ENCODE measurements around the gene ABCA1. TPM values are rescaled to one million over a fixed set of nuclear protein-coding genes. Genes with fewer than 3 reads are reported as not detected.

Gene ABCA1
- total and polyA plus RNA-seq, 3 donors from 2014 or later: 8.5 to 57.9 (median 42.0) TPM

DNA sequence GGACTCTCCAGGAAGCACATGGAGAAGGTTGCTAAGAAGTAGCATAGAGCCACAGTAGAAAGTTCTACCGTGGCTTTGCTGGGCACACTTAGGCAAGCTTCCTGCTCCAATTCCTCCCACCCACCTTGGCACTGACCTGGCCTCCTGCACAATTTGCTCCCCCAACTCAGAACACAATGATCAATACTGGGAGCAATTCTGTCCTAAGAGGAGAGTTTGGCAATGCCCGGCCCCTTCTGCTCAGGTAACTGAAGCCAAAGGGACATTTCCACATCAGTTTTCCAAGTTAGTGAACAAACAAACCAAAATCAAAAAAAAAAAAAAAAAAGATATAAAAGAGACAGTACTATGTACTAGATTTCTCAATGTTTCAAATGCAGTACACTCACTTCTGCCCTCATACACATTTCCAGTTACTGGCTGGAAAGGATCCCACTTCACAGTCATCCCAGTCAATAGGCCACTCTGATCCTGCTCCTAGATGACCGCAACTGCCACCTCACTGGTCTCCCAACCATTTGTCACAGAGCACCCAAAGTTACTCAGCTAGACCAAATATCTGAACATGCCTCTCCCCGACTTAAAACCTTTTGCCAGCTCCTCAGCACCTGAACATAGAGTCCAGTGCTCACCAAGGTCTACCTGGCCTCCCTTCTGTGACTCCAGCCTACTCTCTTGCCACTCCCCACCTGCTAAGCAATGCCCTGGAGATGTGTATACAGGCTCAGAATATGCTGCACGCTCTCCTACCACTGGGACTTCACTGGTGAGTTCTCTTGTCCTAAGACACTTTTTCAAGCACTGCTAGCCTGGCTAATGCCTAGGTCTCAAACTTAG is 21.3 kb downstream of the ABCA1 start:
- TF ChIP-seq POLR2A (IDR thresholded peaks at IDR 0.05) (no peak), CTCF (IDR thresholded peaks at IDR 0.05) (no peak)
- intact Hi-C loops (cut with DNase I; ENCODE audit: low total_unique reads): no loop called here
- peak; percentile 48 for DNase-seq
- H3K27me3 ChIP-seq: no peaks in the 10 kb centered on the region
- peaks cover 44% of the 10 kb centered on the region for H3K4me1 ChIP-seq
- WGBS, 2 donors: 61 to 68% methylated on average over 5 of the region's 5 CpGs
- H3K27ac ChIP-seq: no peak overlapping the region
- no peak overlapping the region for H3K4me3 ChIP-seq
- no peaks in the 10 kb centered on the region for H3K36me3 ChIP-seq (ENCODE audit: low read depth, missing control alignments)
- H3K9me3 ChIP-seq: no peaks in the 10 kb centered on the region

- intact Hi-C loops (cut with DNase I; ENCODE audit: low total_unique reads): no loop called here
- H3K27me3 ChIP-seq: no peaks in the 10 kb centered on the region
- no peak for TF ChIP-seq CTCF (IDR thresholded peaks at IDR 0.05)
- TF ChIP-seq POLR2A (IDR thresholded peaks at IDR 0.05): no peak
- no peak overlapping the region for H3K4me3 ChIP-seq
- WGBS, 2 donors: 32 to 42% methylated on average over 2 of the region's 2 CpGs
- H3K27ac ChIP-seq: peak overlapping the region in 1 of 2 donors; percentile 1
- H3K4me1 ChIP-seq: peaks cover 44% of the 10 kb centered on the region
- DNase-seq: no peak
- no peaks in the 10 kb centered on the region for H3K9me3 ChIP-seq
- no peaks in the 10 kb centered on the region for H3K36me3 ChIP-seq (ENCODE audit: low read depth, missing control alignments)
Observed at GRCh38 chr9:104905931-104906330, 22.0 kb downstream of the ABCA1 start.

- no peak overlapping the region for H3K4me3 ChIP-seq
- intact Hi-C loops (cut with DNase I; ENCODE audit: low total_unique reads): no loop called here
- no peaks in the 10 kb centered on the region for H3K27me3 ChIP-seq
- H3K36me3 ChIP-seq (ENCODE audit: low read depth, missing control alignments): no peaks in the 10 kb centered on the region
- H3K4me1 ChIP-seq: peaks cover 41% of the 10 kb centered on the region
- no peaks in the 10 kb centered on the region for H3K9me3 ChIP-seq
- 65 to 81% methylated on average over 4 of the region's 4 CpGs for WGBS, 2 donors
- H3K27ac ChIP-seq: peak overlapping the region in 1 of 2 donors; percentile 1
- no peak for DNase-seq
- TF ChIP-seq CTCF (IDR thresholded peaks at IDR 0.05) (no peak), POLR2A (IDR thresholded peaks at IDR 0.05) (no peak)
Observed at GRCh38 chr9:104905153-104905901, 22.6 kb downstream of the ABCA1 start.

DNA sequence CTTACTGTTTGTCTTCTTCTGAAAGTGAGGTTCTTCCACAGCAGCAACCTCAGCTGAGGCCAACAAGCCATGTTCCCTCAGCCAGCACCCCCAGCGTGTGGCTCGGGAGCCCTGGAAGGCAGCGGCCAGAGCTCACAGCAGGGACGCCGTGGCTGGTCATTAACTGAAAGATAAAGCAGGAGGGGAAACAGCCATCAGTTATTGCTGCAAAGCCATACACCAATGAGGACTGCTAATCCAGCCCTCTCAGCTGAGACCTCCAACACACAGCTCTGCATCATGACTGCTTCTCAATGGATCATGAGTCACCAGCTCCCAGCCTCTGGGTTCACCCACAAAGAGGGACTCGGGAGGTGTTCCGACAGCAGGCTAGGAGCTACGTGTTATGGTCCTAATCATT is 24.3 kb downstream of the ABCA1 start:
- Histone ChIP-seq H3K27ac (no peak overlapping the region), H3K4me1 (peaks cover 35% of the 10 kb centered on the region), H3K36me3 (ENCODE audit: low read depth, missing control alignments) (no peaks in the 10 kb centered on the region), H3K27me3 (no peaks in the 10 kb centered on the region), H3K9me3 (no peaks in the 10 kb centered on the region), H3K4me3 (no peak overlapping the region)
- DNase-seq: no peak
- TF ChIP-seq CTCF (IDR thresholded peaks at IDR 0.05) (no peak), POLR2A (IDR thresholded peaks at IDR 0.05) (no peak)
- intact Hi-C loops (cut with DNase I; ENCODE audit: low total_unique reads): no loop called here
- WGBS, 2 donors: 84 to 92% methylated on average over 8 of the region's 8 CpGs
